Activated T-helper 9 cell treated with anti-CD3 and anti-CD28 coated beads, Interleukin-2, amount 50 U/mL, for 16 hours (primary cell): Measurements from ENCODE around the gene NEDD4L.
"Not testable (repeated sequence)": the region's sequence is repeated elsewhere in the genome, so short reads cannot be mapped to it uniquely, and the experiment has no call there.

ENCODE experiments used
- DNase-seq: peaks from one replicate; pipeline ENCODE4 v3.0.0-alpha.2; 2020; ENCODE audit warnings: low read depth

NEDD4L gene

GRCh38 chr18:58267493-58267892, 223.5 kb downstream of the NEDD4L start:
- DNase-seq: no peak

- DNase-seq: no peak
Observed at GRCh38 chr18:58268849-58269248, 224.8 kb downstream of the NEDD4L start.

GRCh38 chr18:58269931-58270330, 225.9 kb downstream of the NEDD4L start:
- DNase-seq: no peak

- DNase-seq: no peak
Observed at GRCh38 chr18:58270396-58270795, 226.4 kb downstream of the NEDD4L start.

- no peak for DNase-seq
Observed at GRCh38 chr18:58271770-58272169, 227.7 kb downstream of the NEDD4L start.

- DNase-seq: no peak
Observed at GRCh38 chr18:58272209-58272608, 228.2 kb downstream of the NEDD4L start.

- DNase-seq: no peak
Observed at GRCh38 chr18:58272779-58273435, 228.9 kb downstream of the NEDD4L start.

GRCh38 chr18:58275176-58275575, 231.2 kb downstream of the NEDD4L start:
- no peak for DNase-seq

GRCh38 chr18:58276789-58277739, 233.0 kb downstream of the NEDD4L start:
- DNase-seq: no peak

- DNase-seq: no peak
Observed at GRCh38 chr18:58279504-58280175, 235.6 kb downstream of the NEDD4L start.

GRCh38 chr18:58280191-58280590, 236.2 kb downstream of the NEDD4L start:
- no peak for DNase-seq

- not testable (repeated sequence) for DNase-seq
Observed at GRCh38 chr18:58282872-58283271, 238.8 kb downstream of the NEDD4L start.

GRCh38 chr18:58284699-58285448, 240.8 kb downstream of the NEDD4L start:
- no peak for DNase-seq

GRCh38 chr18:58285449-58286130, 241.6 kb downstream of the NEDD4L start:
- DNase-seq: no peak

- DNase-seq: no peak
Observed at GRCh38 chr18:58286632-58287352, 242.8 kb downstream of the NEDD4L start.

GRCh38 chr18:58287353-58288274, 243.6 kb downstream of the NEDD4L start:
- no peak for DNase-seq

- DNase-seq: no peak
Observed at GRCh38 chr18:58288921-58289797, 245.1 kb downstream of the NEDD4L start.

- DNase-seq: no peak
Observed at GRCh38 chr18:58290116-58290695, 246.2 kb downstream of the NEDD4L start.
